Epithelial cell of proximal tubule (primary cell): ENCODE measurements around the gene CENPN. TPM values are rescaled to one million over a fixed set of nuclear protein-coding genes. Genes with fewer than 3 reads are reported as not detected.

Source experiments
- DNase-seq: peaks from one replicate; pipeline ENCODE4 v3.0.0-alpha.2; 2011; ENCODE audit warnings: low read depth
- H3K4me3 ChIP-seq: 2 replicates; pipeline ENCODE4 v1.5.1; 2011; ENCODE audit warnings: low read depth, mild to moderate bottlenecking, low read length
- total RNA-seq: library from RNA; depleted of rRNA; stranded (reverse); fragments of >200 nt; gene quantifications from 2 replicates; pipeline ENCODE4 v1.2.3, GENCODE V29; 2015
- TF ChIP-seq, protein P1 (sequence below): conservative IDR thresholded peaks from 2 replicates; pipeline ENCODE4 v1.5.1; 2012; ENCODE audit warnings: low read depth, mild to moderate bottlenecking, low read length

CENPN gene
- total RNA-seq, 1 donor from 2014 or later, result 49.2 TPM

DNA sequence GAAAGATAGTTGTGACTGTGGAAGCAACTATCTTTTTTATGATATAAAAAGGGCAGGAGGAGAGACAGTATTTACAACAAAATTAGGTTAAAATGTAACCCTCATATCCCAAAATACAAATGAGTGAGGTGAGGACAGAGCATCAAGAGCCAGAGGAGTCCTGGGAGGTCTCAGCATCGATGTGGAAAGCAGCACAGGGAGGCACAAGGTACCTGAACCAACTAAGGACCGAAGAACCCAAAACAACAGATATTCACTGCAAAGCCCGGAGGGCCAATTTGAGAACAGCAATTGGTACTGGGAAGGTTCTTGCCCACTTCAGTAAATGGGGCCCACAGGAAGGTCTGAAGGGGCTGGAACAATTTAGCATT, 37.9 kb upstream of the CENPN start:
- H3K4me3 ChIP-seq, result no peak overlapping the region
- TF ChIP-seq, protein P1, sequence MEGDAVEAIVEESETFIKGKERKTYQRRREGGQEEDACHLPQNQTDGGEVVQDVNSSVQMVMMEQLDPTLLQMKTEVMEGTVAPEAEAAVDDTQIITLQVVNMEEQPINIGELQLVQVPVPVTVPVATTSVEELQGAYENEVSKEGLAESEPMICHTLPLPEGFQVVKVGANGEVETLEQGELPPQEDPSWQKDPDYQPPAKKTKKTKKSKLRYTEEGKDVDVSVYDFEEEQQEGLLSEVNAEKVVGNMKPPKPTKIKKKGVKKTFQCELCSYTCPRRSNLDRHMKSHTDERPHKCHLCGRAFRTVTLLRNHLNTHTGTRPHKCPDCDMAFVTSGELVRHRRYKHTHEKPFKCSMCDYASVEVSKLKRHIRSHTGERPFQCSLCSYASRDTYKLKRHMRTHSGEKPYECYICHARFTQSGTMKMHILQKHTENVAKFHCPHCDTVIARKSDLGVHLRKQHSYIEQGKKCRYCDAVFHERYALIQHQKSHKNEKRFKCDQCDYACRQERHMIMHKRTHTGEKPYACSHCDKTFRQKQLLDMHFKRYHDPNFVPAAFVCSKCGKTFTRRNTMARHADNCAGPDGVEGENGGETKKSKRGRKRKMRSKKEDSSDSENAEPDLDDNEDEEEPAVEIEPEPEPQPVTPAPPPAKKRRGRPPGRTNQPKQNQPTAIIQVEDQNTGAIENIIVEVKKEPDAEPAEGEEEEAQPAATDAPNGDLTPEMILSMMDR, result no peak
- DNase-seq, result no peak

DNA sequence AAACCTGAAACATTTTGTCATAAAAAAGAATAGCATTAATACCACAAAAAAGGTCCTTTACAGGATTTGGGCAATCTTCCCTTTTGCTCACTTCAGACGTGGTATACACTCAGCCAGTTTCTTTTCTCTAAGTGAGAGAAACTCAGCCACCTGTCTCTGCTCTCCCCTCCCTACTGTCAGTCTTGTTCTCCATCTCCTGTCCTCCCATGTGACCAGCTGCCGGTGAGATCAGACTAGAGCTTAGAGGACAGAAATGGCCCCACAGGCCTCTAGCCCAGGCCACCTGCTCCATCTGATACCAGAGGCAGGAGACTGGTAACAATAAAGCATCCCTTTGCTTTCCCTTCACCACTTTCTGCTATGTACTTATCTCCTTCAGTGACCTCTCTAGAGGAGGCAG, 35.2 kb upstream of the CENPN start:
- DNase-seq, result no peak
- TF ChIP-seq, protein P1, result no peak

DNA sequence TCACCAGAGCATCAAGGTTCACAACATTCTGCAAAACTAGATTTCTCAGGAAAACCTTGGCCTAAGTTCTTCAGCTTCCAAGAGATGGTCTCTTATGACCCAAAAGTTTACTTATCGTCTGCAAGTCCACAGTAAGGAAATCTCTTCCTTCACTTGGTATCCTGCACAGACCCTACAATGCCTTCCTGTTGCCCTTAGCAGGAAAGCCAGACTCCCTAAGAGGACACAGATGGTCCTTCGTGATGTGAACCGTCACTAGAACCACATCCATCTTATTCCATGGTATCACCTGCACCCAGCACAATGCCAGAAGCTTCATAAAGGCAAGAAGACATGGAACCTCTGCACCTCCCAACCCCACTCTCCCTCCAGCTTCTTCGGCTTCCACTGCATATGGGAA, 34.4 kb upstream of the CENPN start:
- H3K4me3 ChIP-seq, result no peak overlapping the region

More for the DNA sequence above, 35.2 kb upstream of the CENPN start:
- no peak overlapping the region for H3K4me3 ChIP-seq

DNA sequence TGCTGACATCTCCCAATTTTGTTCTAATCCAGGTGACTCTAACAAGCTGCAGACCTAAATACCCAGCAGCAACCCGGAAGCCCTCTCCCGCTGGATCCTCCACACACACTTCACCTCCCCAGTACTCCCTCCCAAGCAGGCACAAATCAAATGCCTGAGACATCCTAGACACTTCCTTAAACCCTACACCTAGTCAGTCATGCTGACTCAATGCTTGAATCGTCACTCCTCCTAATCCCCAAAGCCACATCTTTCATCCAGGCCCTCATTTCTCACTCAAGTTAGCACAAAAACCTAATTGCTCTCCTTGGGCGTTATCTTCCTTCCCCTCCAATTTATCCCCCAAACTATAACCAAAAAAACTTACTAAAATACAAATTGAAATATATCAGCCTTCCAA, 33.0 kb upstream of the CENPN start:
- DNase-seq, result no peak
- no peak overlapping the region for H3K4me3 ChIP-seq
- TF ChIP-seq, protein P1, result no peak

More for the DNA sequence above, 34.4 kb upstream of the CENPN start:
- no peak for DNase-seq
- TF ChIP-seq, protein P1, result no peak

DNA sequence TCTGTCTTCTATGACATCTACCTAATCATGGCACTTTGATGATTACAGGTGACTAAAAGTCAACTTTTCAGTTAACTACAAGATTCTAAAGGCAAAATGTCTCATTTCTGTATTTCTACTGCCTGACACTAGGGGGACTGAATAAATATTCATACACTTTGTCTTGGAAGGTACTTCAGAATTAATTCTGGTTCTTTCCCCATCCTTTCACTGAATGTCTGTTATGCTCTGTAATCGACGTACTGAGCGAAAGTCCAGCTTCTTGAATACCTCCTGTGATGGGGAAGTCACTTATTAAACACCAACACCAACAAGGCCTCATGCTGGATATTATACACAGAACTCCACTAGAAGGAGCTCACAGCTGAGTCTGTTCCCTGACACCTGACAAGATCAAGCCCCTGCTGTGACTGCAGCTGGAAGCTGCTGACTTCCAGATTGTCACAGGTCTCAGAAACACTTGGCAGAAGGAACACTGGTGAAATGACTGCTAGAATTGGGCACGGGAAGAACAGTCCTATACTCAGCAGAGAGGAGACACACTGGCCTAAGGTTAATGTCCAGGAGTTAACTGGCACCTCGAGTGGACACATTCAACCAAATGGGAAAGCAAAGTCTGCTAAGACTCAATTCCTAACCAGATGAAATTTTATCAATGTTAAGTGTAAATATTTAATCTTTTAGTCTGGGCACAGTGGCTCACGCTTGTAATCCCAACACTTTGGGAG, 32.2 kb upstream of the CENPN start:
- TF ChIP-seq, protein P1, result peak; percentile 46
- DNase-seq, result no peak
- H3K4me3 ChIP-seq, result no peak overlapping the region

DNA sequence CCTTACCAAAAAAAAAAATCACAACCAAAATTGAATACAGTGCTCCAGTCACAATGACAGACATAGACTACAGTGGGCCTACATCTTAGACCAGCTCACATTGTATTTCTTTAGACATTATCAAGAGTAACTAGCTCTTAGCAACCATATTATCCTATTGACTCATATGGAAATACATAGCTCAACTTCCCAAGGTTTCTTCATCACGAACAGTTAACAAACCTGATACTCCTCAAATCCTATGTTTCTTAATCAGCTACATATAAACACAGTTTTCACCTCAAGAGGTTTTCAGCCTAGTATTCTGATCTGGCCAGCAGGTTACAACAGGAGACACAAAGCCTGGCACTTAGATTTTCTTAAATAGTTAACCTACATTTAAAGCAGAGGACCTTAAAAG, 30.1 kb upstream of the CENPN start:
- DNase-seq, result no peak
- no peak overlapping the region for H3K4me3 ChIP-seq
- TF ChIP-seq, protein P1, result no peak

DNA sequence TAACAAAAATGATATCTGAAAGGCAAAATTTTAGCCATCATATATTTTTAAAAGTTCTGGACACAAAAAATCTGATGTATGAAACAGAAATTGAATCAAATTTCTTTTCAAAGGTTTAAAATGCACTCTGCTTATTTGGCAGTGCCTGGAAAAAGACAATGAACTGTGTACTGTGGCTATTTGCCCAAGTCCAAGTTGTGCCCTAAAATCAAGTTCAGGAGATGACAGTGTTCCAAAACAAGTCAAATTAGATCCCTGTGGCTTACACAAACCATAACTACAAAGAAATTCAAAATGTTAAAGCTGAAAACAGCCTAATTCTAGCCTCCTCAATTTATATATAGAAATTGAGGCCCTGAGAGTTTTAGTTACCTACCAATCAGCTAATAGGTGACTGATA, 25.9 kb upstream of the CENPN start:
- DNase-seq, result no peak
- TF ChIP-seq, protein P1, result no peak
- H3K4me3 ChIP-seq, result no peak overlapping the region
